ENCODE data around the gene CA10.

Gene CA10

DNA sequence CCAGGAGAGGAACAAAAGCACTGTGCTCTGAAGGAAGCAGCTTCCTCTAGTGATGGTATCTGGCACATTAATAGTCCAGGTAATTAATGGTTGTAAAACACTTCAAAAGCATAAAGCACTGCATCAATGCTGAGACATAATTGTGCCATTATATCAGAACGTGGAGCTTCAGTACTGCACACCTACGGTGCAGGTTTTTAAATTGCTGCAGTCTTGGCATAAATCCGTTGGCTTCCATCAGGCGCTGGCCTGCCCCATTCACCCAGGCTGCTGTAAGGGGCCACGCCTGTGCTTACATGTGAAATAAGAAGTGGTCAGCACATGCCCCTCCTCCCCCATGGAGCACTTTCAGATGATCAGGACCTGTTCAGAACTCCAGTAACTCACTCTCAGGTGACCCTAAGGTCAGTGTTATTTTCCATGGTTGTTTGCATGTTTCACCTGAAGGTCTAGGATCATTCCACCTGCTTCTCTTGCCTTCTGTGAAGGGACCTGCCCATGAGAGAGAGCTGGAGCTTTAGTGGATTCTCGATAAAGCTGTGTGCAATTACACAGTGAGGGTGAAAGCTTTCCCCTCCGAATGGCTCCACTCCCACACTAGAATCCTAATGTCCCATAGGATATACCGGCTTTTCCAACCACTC lies 345.3 kb downstream of the CA10 start:
- no peak for DNase-seq

DNA sequence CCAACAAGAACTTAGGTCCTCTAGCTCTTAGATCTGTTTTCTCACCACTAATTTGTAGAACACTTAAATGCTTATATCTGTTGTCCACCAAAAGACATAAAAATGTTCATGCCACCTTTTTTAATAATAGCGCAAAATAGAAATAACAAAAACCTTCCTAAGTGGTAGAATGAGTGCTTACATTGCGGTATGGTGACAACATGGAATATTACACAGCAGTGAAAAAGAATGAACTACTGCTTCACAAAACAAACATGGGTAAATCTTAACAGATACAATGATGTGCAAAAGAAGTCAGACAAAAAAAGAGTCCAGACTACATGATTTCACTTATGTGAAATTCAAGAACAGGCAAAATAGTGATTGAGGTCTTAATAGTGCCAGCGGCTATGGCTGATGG lies 351.1 kb downstream of the CA10 start:
- DNase-seq: no peak

DNA sequence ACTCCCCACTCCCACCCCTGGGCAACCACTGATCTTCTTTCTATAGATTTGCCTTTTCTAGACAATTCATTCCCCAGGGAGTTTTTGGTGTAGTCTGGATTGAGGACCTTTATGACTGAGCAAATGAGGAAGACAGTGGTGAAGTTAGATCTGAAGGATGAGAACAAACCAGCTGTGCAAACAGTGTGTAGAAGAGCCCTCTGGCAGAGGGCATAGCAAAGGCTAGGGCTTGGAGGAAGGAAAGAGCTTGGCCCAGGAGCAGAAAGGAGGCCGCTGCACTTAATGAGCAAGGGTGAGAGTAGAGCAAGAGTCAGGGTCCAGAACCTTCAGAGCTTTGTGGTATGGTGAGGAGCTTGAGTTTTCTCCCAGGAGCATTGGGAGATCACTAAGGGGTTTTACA lies 352.7 kb downstream of the CA10 start:
- no peak for DNase-seq

DNA sequence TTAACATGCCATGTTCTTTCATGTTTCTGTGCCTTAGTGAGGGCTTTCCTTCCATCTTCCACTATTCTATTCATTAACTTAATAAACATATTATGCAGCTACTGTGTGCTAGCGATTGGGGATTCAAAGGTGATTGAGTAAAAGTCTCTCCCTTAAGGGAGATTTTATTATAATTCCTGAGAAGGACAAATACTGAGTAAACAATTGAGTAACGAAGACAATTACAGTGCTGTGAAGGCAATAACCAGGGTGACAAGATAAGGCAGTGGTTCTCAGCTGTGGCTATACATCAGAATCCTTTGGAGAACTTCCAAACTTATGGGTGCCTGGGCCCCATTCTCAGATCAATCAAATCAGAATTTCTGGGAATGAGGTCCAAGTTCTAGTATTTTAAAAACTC lies 353.3 kb downstream of the CA10 start:
- DNase-seq: no peak

DNA sequence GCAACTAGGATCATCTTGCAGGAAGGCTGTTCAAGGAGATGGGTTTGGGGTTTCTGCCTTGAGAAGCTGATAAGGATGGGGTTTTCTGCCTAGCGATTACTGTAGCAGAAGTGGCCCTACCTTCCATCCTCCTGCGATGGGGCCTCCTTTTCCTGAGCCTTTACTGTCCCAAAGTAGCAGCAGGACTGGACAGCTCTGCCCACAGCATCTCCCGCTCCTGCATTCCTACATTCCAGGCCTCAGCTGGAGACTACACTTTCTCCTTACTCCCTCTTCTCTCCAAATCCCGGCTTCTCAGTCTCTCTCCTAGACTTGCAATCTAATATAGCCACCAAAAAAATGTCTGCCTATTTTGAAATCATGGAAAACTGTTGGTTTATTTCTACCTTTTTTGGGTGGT lies 355.4 kb downstream of the CA10 start:
- DNase-seq: no peak

DNA sequence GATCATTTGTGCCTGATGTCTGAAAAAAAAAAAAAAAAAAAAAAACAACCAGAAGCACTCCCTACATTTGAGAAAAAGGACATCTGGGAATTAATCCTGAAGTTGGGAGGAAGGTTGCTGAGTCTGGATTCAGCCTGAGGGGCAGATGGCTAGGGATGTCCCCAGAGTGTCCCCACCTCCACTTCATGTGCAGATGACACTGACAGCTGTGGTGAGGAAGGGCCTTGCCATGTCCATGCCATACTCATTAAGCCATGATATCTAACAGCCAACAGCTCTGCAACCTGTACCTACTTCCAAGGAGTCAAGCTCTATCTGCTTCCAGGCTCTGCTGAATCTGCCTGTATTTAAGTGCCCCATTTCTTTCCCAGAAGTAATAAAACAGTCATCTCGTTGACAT lies 356.0 kb downstream of the CA10 start:
- no peak for DNase-seq

DNA sequence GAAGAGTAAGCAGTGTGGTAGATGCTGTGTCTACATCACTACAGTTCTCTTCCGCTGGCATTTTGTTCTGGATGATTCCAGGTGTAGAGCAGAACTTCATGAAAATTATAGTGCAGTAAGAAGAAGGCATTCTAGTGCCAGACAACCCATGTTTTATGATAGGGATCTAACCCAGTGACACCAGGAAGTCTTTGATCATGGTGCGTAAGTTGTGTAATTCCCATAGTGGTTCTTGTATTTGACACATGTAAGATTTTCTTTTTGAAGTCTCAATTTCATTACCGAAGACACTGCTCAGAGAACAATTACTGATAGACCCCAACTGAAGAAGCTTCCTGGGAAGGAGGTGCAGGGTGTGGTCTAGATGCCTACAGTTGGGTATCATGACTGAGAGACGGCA lies 356.9 kb downstream of the CA10 start:
- no peak for DNase-seq

DNA sequence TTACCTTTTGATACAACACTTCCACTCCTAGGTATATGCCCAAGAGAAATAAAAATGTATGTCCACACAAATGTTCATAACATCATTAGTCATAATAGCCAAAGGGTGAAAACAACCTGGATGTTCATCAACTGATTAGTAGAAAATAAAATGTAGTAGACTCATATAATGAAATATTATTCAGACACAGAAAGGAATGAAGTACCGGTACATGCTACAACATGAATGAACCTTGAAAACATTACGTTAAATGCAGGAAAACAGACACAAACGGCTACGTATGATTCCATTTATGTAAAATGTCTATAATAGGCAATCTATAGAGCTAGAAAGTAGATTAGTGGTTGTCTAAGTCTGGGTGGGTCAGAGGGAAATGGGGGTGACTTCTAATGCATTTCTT lies 358.5 kb downstream of the CA10 start:
- no peak for DNase-seq

DNA sequence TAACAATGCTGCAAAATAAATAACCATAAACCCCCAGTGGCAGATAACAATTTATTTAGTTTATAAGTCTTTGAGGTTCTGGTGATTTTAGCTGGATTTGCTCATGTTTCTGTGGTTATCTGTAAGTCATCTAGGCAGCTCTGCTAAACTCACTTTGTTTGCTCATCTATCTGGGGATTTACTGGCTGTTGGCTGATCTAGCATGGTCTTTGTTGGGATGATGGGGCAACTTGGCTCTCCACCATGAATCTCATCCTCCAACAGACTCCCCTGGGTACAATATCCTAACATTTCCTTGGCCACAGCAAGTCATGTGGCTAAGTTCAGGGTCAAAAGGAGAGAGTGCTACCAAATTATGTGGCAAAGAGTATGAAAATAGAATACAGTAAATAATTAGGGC lies 359.3 kb downstream of the CA10 start:
- no peak for DNase-seq

DNA sequence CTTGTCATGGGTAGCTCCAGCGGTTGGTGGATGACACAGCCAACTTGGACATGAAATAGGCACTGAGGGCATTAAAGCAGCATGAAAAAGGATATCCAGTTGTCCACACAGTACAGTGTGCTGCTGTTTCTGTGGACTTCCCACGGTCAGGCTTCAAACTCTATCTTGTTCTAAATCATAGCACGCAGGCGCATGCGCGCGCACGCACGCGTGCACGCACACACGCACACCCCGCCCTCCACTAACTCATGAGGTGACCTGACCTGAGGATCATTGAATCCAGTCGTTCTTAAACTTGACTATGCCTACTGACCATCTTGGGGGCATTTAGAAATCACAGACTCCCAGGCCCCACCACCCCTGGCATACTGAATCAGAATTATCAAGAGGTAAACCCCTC lies 361.4 kb downstream of the CA10 start:
- DNase-seq: no peak

DNA sequence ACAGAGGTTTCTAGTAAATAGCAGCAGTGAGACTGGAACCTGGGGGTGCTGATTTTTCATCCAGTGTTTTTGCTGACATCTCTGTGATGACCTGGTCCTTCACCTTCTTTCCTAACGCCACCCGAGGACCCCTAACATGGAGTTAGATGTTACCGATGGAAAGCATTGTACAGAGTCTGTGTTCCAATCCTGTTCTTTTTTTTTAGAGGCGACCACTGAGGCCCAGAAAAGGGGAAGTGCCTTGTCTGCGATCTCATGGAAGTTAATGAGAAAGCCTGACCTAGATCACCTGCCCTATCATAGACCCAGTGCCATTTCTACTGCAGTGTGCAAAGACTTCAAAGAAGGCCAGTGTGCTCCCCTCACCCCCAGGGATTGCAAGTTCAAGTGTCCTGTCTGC lies 362.5 kb downstream of the CA10 start:
- no peak for DNase-seq

DNA sequence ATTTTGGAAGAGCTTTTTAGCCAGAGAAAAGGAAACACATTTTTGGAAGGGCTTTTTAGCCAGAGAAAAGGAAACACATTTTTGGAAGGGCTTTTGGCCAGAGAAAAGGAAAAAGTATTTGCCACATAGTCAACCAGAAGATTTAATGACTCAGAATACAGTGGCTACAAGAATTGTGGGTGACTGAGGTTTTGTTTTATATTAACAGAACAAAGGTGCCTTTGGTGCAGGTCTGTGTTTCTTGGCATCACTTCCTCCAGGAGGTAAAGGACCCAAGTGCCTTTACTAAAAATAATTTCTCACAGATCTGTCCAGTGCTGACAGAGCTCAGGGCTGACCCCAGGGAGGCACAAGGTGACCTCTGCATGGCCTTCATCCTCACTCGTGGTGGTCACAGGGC lies 363.1 kb downstream of the CA10 start:
- DNase-seq: no peak

DNA sequence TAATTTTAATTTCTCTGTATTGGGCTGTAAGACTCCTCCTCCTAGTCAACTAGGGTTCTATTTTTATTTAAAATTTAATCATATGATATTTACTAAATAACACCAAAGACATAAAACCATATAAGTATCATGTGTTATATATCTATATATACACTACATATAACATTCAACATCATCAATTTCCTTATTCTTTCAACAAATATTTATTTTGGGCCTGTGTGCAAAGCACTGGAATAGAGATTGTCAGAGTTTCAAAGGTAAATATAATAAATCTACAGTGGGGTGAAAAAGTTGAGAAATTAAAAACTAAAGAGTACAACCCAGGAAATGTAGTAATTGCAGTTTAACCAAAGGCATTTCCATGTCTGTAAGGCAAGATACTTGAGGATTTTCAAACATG lies 364.0 kb downstream of the CA10 start:
- no peak for DNase-seq

DNA sequence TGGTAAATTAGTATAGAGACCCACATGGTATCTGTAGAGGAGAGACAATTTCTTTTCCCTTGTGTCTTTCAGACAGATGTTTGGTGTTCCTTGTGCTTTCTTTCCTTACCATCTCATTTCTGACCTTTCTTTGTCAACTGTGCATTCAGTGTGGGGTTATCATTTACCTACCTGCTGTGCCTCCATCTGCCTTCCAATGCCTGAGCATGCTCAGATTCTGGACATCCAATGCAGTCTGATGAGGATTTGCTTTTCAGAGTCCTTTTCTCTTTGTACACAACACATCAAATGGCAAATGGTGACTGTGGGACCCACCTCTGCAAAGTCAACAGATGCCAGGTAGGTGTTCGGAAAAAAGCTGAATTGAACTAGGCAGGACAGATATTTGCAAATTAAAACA lies 364.8 kb downstream of the CA10 start:
- no peak for DNase-seq

DNA sequence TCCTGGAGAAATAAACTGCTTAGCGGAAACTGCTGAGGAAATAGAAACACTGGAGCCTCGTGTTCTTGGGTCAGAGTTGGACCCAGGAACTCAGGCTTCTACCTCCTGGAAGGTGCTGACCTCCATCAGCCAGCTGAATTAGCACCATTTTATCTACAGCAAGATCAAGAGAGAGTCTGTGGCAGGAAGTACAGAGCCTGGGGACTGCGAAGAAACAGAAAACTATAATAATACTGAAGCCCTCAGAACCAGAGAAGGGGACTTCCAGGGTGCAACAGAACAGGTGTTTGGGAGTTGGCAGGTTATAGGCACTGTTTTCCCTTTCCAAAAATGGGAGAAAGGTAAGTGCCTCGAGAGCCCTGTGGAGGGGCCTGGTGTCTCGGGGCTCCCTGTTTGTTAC lies 379.7 kb downstream of the CA10 start:
- no peak for DNase-seq

DNA sequence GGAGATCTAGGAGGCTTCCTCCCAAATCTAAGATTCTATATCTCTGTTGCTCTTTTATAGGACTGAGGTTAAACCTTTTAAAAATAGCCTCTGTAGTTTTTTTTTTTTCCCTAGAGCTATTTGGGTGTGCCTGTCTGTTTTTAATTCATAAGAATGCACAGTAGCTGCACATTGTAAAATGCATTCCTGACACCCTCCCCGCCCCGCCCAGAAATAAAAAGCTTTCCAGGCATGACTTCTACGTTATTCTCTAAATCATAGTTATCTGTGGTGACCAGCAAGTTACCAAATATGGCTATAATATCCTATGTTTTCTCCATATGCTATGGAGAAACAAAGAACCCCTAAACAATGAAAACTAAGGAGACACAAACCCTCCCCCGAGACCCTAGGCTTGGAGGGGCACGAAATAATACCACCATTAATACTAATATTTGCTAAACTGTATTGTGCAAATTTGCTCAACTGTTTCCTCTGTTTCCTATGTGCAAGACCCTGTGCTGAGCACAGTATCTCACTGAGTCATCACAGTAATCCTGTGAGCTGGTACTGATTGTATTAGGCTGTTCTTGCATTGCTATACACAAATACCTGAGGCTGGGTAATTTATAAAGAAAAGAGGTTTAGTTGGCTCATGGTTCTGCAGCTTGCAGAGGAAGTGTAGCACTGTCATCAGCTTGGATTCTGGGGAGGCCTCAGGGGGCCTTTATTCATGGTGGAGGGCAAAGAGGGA lies 388.3 kb downstream of the CA10 start:
- no peak for DNase-seq

DNA sequence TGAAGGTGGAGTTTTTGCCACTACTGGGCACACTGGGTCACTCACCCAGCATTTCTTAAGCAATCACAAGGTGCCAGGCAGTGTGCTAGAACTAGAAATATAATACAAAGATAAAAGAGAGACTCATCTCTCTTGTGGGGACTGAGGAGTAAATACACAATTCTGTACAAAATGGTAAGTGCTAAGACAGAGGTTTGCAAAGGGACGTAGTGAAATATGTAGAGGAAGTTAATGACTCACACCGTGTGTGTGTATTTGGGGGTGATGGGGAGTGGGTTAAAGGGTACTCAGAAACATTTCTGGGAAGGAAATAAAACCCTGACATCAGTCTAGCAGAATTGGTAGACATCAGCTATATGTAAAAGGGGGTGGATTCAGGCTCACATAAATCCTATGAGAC lies 389.3 kb downstream of the CA10 start:
- DNase-seq: no peak

DNA sequence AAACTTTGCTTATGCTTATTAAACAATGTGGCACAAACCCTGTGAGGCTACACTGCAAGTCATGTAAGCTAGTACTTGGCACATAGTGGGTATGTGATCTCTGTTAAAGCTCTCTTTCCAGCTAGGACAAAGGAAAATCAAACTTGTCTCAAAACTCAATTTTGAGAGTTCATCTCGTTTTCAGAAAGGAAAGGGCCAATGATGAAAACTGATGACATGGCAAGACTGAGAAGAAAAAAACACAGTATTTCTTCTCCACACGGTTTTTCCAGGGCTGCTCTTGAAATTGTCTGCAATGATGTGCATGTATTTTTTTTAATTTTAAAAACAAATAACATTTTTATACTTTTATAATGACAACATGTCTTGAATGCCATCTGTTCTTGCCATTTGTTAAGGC lies 389.8 kb downstream of the CA10 start:
- no peak for DNase-seq

DNA sequence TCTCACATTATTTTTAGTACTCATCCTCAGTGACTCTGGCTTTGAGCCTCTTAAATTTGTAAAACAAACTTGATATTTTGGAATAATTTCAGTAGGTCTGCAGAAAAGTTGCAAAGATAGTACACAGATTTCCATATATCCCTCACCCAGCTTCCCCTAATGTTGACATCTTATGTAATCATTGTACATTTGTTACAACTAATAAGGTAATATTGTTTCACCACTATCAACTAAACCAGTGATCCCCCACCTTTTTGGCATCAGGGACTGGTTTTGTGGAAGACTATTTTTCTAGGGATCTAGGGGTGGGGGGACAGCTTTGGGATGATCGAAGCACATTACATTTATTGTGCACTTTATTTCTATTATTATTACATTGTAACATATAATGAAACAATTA lies 391.2 kb downstream of the CA10 start:
- DNase-seq: no peak

DNA sequence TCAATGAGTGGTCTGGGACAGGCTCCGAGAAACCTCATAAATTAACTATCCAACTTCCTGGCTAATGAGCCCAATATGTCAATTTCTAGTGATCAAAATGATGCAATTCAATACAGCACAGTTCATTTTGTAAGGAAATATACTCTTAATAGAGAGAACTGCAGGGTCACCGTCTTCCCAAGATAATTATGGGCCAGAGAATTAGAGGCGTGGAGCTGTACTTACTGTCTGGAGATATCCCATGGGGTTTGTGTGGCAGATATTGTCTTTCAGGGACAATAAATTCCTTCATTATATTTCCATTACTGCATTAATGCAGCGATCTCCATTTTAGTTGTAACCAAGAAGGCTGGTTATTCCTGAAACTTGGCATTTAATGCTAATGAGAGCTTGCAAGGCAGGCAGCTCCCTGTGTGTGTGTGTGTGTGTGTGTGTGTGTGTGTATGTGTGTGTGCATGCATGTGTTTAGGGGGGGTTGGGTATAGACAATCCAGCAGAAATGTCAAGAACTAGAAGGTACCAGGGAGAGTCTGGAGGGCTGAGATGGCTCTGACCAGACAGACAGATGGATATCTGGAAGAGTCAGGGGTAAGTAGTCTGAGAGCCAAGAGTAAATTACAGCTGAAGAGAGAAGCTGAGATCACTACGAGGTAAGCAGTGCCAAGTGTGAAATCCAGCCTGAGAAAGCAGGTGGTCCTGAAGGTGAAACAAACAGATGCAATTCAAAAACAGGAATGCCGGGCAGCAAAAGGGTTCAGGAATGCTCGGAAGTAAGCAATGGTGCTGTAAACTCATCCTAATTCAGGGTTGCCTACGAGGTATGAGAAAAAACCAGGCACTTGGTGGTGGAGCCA lies 393.0 kb downstream of the CA10 start:
- no peak for DNase-seq

DNA sequence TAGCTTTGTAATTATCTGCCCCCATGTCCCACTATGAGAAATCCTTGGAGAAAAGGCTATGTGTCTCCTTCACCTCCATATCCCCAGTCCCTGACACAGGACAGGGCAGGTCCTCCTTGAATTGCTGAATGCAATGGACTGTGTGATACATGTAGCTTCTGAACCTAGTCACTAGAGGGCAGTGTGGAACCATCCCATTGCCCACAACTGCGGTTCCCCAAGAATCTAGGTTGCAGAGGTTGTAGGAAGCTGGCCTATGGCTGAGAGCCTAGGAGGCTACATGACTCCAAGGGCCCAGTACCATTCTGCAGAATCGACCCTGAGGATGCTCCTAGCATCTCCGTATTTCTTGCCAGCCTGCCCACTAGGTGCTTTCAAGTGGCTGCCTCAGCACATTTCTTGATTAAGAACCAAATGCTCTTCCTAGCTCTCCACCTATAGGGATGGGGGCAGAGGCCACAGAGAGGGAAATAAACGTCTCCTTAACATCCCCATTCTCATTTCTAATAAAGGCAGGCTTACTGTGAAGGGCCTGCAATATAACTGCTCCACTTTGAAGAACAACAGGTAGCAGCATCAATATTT lies 394.0 kb downstream of the CA10 start:
- DNase-seq: peak; percentile 12

DNA sequence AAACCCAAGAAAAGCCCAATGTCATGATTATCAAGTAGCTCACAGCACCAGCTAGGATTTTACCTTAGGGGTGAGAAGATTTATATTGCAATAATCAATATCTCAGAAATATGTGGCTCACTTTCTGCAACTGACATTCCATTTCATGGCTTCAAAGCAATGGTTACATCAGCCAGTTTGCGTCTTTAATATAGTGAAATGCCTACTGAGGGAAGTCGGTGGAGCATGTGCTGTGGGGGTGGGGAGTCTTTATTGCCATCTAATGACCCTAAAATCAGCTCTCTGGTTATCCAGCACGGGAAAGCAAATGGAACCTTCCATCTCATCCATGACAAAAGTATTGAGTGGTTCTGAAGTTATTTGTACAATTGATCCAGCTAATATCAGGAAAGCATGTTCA lies 395.5 kb downstream of the CA10 start:
- no peak for DNase-seq

DNA sequence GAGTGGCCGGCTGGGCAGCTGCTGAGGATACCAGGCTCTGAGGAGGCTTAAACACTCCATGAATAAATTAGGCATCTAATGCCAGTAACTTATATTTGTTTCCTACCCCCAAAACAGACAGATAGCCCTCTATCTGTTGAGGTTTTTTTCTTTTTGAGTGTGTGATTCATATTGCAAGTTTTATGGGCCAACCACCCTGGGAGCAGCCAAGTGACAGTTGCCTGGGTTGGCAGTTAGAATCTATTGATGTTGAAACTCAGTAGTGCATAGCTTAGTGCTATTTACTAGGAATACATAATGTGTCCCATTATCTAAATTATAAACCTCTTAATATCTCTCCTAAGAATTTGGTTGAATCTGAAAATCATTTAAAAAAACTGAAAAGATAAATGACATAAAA lies 397.4 kb downstream of the CA10 start:
- no peak for DNase-seq

DNA sequence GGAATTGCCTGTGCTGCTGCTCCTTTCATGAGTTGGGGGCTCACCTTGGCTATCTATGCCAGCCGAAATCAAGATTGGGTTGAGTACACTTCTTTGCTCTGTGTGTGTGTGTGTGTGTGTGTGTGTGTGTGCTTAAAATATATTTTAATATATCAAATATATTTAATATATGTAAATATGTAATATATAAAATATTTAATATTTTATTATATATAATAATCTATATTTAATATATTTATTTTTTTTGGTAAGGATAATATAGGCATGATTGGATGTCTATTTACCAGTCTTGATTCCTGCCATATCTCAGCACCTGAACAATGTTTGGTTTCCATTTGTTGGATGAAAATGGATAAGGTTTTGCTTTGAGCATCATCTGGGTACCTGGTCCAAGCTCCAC lies 399.3 kb downstream of the CA10 start:
- no peak for DNase-seq
